HCT116 (cell line): ENCODE measurements around the gene KRT6C.

Experiments
- CTCF ChIP-seq, 3 experiments: fragments of 200-600 bp in 1 of 3; sonication (generic) in 1 of 3; IDR thresholded peaks in 2 of 3; conservative IDR thresholded peaks in 1 of 3; 2 replicates each; pipeline ENCODE4 v1.5.1; 2012 to 2017; ENCODE audit warnings: low read depth in 2 of 3, low read length in 2 of 3, antibody characterized with exemption in 1 of 3, borderline replicate concordance in 1 of 3, control low read depth in 1 of 3, mild to moderate bottlenecking in 1 of 3, mixed read lengths in 1 of 3, mixed run types in 1 of 3, moderate library complexity in 1 of 3; ENCODE audit not compliant: insufficient read depth in 1 of 3
- FOSL1 ChIP-seq: IDR thresholded peaks from 2 replicates; pipeline ENCODE4 v1.6.1; 2012; ENCODE audit warnings: low read depth
- JUND ChIP-seq: IDR thresholded peaks from 2 replicates; pipeline ENCODE4 v1.6.1; 2012
- POLR2A ChIP-seq: IDR thresholded peaks from 2 replicates; pipeline ENCODE4 v1.7.0; 2011; ENCODE audit warnings: borderline replicate concordance; ENCODE audit not compliant: insufficient read depth, insufficient read length; ENCODE audit errors: extremely low read depth
- ZFX ChIP-seq: fragments of 450-650 bp; IDR thresholded peaks from 2 replicates; pipeline ENCODE4 v1.6.1; 2017
- TF ChIP-seq, protein P1 (sequence below): IDR thresholded peaks from 2 replicates; pipeline ENCODE4 v1.6.1; 2012

DNA sequence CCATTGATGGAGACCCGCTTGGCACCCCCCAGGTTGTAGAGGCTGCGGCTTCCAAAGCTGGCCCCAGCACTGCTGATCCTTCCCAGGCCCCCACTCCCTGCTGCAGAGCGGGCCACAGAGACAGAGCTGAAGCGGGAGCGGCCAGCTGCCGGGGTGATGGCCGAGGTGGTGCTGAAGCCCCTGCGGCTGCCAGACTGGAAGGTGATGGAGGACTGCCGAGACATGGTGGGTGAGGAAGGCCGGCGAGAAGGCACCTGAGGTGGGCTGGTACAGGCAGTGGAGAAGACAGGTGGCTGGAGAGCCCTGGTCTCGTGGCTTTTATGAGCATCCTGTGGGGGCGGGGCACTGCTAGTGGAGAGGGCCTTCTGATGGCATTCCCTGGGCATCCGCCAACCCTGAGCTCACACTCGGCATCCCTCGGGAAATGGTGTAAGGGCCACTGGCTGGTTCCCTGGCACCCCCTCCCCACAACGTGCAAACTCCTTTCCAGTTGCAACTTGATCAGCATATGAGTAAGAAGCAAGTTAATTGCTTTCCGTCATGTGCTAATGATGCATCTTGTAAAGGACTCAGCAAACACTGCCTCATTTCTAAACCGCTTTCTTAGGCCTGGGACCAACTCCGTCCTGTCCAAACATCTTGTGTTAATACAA, 39.4 kb downstream of the KRT6C start, which contains the start of gene KRT75:
- TF ChIP-seq CTCF (IDR thresholded peaks at IDR 0.05 in 2 of 3, conservative IDR thresholded peaks at IDR 0.05 in 1 of 3; ENCODE audit: borderline replicate concordance in 1 of 3, insufficient read depth in 1 of 3, low read depth in 2 of 3, low read length in 2 of 3) (no peak), POLR2A (no peak), ZFX (no peak), FOSL1 (no peak), JUND (no peak)
- TF ChIP-seq, protein P1, sequence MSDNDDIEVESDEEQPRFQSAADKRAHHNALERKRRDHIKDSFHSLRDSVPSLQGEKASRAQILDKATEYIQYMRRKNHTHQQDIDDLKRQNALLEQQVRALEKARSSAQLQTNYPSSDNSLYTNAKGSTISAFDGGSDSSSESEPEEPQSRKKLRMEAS = no peak
